CD14-positive monocyte (primary cell): ENCODE measurements around the gene FGD1. TPM values are rescaled to one million over a fixed set of nuclear protein-coding genes. Genes with fewer than 3 reads are reported as not detected.
A peak's percentile ranks its signal among the peaks of the same experiment; 100 is the strongest.

Experiments used
- DNase-seq, 3 donors: peaks; one replicate each; pipeline ENCODE4 v3.0.0-alpha.2; 2011 to 2022
- H2AFZ ChIP-seq: 2 replicates; pipeline ENCODE4 v1.6.0; 2012; ENCODE audit warnings: mild to moderate bottlenecking, low read depth, low read length, inconsistent platforms; ENCODE audit not compliant: insufficient read depth, poor library complexity, severe bottlenecking
- H3K27ac ChIP-seq, 2 donors: 1 replicate in 1 of 2; 2 replicates in 1 of 2; pipeline ENCODE4 v1.5.1; 2012 to 2013; ENCODE audit warnings: low read length in 2 of 2, control low read depth in 1 of 2, inconsistent platforms in 1 of 2, low read depth in 1 of 2, mild to moderate bottlenecking in 1 of 2
- H3K27me3 ChIP-seq, 2 donors: one replicate each; pipeline versions ENCODE4 v1.6.0 to v1.6.1; 2011 to 2013; ENCODE audit warnings: low read length in 2 of 2; ENCODE audit not compliant: control insufficient read depth in 2 of 2, insufficient read depth in 2 of 2
- H3K36me3 ChIP-seq, 2 donors: replicated peaks in 1 of 2; 1 replicate in 1 of 2; 2 replicates in 1 of 2; pipeline versions ENCODE4 v1.5.1 to v1.6.1; 2012 to 2013; ENCODE audit warnings: low read length in 2 of 2, control low read depth in 1 of 2, inconsistent platforms in 1 of 2, mild to moderate bottlenecking in 1 of 2; ENCODE audit not compliant: insufficient read depth in 2 of 2, control insufficient read depth in 1 of 2
- H3K4me1 ChIP-seq, 2 donors: 1 replicate in 1 of 2; 2 replicates in 1 of 2; pipeline versions ENCODE4 v1.5.1 to v1.6.1; 2012 to 2013; ENCODE audit warnings: low read length in 2 of 2, control low read depth in 1 of 2, inconsistent platforms in 1 of 2, mild to moderate bottlenecking in 1 of 2, moderate library complexity in 1 of 2; ENCODE audit not compliant: insufficient read depth in 2 of 2, control insufficient read depth in 1 of 2
- H3K4me2 ChIP-seq: replicated peaks from 2 replicates; pipeline ENCODE3; 2012; ENCODE audit warnings: low read length, moderate library complexity, mild to moderate bottlenecking; ENCODE audit not compliant: poor library complexity, severe bottlenecking; ENCODE audit errors: extremely low read depth
- H3K4me3 ChIP-seq, 3 experiments: fragments of 200-600 bp in 1 of 3; sonication (generic) in 1 of 3; replicated peaks in 1 of 3; 1 replicate in 2 of 3; 2 replicates in 1 of 3; pipeline ENCODE4 v1.5.1; 2011 to 2013; ENCODE audit warnings: low read length in 3 of 3, mild to moderate bottlenecking in 3 of 3, control low read depth in 2 of 3, low read depth in 2 of 3, inconsistent platforms in 1 of 3, moderate library complexity in 1 of 3
- H3K79me2 ChIP-seq: 2 replicates; pipeline ENCODE4 v1.6.0; 2012; ENCODE audit warnings: mild to moderate bottlenecking, control low read depth, inconsistent platforms, low read length, moderate library complexity; ENCODE audit not compliant: insufficient read depth
- H3K9ac ChIP-seq: 2 replicates; pipeline ENCODE4 v1.6.0; 2017; ENCODE audit warnings: low read length, mild to moderate bottlenecking; ENCODE audit not compliant: insufficient read depth, poor library complexity, severe bottlenecking
- H3K9me3 ChIP-seq, 2 donors: replicated peaks in 1 of 2; 1 replicate in 1 of 2; 2 replicates in 1 of 2; pipeline versions ENCODE4 v1.5.1 to v1.6.1; 2012 to 2013; ENCODE audit warnings: low read length in 2 of 2, control low read depth in 1 of 2; ENCODE audit not compliant: control insufficient read depth in 1 of 2, insufficient read depth in 1 of 2
- H4K20me1 ChIP-seq: 2 replicates; pipeline ENCODE4 v1.6.0; 2012; ENCODE audit warnings: mild to moderate bottlenecking, low read length, control low read depth, moderate library complexity; ENCODE audit not compliant: insufficient read depth
- H3K27ac Mint-ChIP-seq, 7 donors: one replicate each; pipeline ENCODE4 v1.8.0; 2020; ENCODE audit warnings: mild to moderate bottlenecking in 7 of 7, mixed read lengths in 7 of 7, moderate library complexity in 6 of 7, inconsistent platforms in 2 of 7
- H3K27me3 Mint-ChIP-seq, 3 donors: one replicate each; pipeline ENCODE4 v1.8.0; 2021 to 2022; ENCODE audit warnings: low read depth in 3 of 3, mild to moderate bottlenecking in 3 of 3, mixed read lengths in 3 of 3, moderate library complexity in 3 of 3, inconsistent platforms in 1 of 3
- H3K36me3 Mint-ChIP-seq, 2 donors: one replicate each; pipeline ENCODE4 v1.8.0; 2020; ENCODE audit warnings: mixed read lengths in 2 of 2, inconsistent platforms in 1 of 2, mild to moderate bottlenecking in 1 of 2
- H3K4me1 Mint-ChIP-seq: one replicate; pipeline ENCODE4 v1.8.0; 2020; ENCODE audit warnings: mild to moderate bottlenecking, mixed read lengths
- H3K4me3 Mint-ChIP-seq, 2 donors: one replicate each; pipeline ENCODE4 v1.8.0; 2020; ENCODE audit warnings: mild to moderate bottlenecking in 2 of 2, mixed read lengths in 2 of 2, moderate library complexity in 1 of 2
- H3K9me3 Mint-ChIP-seq, 7 donors: one replicate each; pipeline ENCODE4 v1.8.0; 2020 to 2022; ENCODE audit warnings: mixed read lengths in 7 of 7, mild to moderate bottlenecking in 6 of 7, moderate library complexity in 6 of 7, inconsistent platforms in 2 of 7
- WGBS: methylation state at CpG from one replicate; pipeline ENCODE4 v1.1.5; 2013; ENCODE audit warnings: missing lambda C conversion rate; ENCODE audit not compliant: insufficient coverage; 5-methylcytosine and 5-hydroxymethylcytosine counted together
- intact Hi-C, 2 donors: fragments of 100-400 bp; cut with micrococcal nuclease; formaldehyde crosslinking; loops; one replicate each; pipeline versions ENCODE4 v1.15.0 to v1.15.1; 2023
- polyA plus RNA-seq, 3 donors: library from polyadenylated mRNA; depleted of rRNA in 1 of 3; unstranded in 2 of 3; stranded (reverse) in 1 of 3; fragments of 300-500 nt in 2 of 3; fragments of >200 nt in 1 of 3; fragmentation: Illumina TruSeq in 2 of 3; gene quantifications; 1 replicate in 2 of 3; 2 replicates in 1 of 3; pipeline ENCODE4 v1.2.3, GENCODE V29; 2012 to 2021
- TF ChIP-seq, protein P1 (sequence below): fragments of 200-600 bp; IDR thresholded peaks from one replicate; pipeline ENCODE4 v1.8.0; 2022; ENCODE audit warnings: antibody characterized with exemption, mild to moderate bottlenecking

Gene FGD1
- polyA plus RNA-seq, 3 donors = 0.05 to 0.18 TPM; not detected in 1

DNA sequence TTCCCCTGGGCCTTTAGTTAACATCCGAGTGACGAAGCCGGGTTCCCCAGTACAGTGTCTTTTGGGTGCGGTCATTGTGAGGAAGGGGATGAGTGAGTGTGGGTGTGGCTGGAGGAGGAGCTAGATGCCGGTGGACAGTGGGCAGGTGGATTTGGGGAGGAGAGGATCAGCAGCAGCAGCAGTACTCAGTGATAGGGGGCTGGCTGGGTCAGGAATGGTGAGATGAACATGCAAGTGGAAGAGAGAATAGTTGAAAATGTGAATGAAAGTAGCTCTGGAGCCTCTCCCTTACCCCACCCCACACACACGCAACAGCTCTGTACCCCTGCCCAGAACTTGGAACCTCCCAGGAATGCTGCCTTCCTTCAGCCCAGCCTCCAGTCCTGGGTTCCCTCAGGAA lies 51.3 kb downstream of the FGD1 start:
- intact Hi-C loops = loop anchor here in 1 of 2 donors (5.0 kb wide), 3 partner anchors 83 to 718 kb away; partner anchors contain the start of gene PHF8
- peaks cover 12 to 17% of the 10 kb centered on the region in 2 donors for H3K4me1 ChIP-seq
- Mint-ChIP-seq H3K27me3 (peaks cover 0 to 6% (median 0%) of the 10 kb centered on the region in 3 donors), H3K4me3 (no peak overlapping the region), H3K36me3 (peaks cover 26 to 28% of the 10 kb centered on the region in 2 donors), H3K4me1 (peaks cover 14% of the 10 kb centered on the region), H3K27ac (peak overlapping the region in 1 of 7 donors; percentile 21), H3K9me3 (peaks cover 0 to 3% (median 1%) of the 10 kb centered on the region in 7 donors)
- H3K9ac ChIP-seq = no peak overlapping the region
- peaks cover 14 to 25% of the 10 kb centered on the region in 2 donors for H3K36me3 ChIP-seq
- H3K9me3 ChIP-seq = no peaks in the 10 kb centered on the region
- 100% methylated on average over 2 of the region's 6 CpGs for WGBS
- no peak overlapping the region for H3K4me2 ChIP-seq
- no peak overlapping the region for H3K4me3 ChIP-seq
- peaks cover 36% of the 10 kb centered on the region for H3K79me2 ChIP-seq
- no peak overlapping the region for H3K27ac ChIP-seq
- TF ChIP-seq, protein P1, sequence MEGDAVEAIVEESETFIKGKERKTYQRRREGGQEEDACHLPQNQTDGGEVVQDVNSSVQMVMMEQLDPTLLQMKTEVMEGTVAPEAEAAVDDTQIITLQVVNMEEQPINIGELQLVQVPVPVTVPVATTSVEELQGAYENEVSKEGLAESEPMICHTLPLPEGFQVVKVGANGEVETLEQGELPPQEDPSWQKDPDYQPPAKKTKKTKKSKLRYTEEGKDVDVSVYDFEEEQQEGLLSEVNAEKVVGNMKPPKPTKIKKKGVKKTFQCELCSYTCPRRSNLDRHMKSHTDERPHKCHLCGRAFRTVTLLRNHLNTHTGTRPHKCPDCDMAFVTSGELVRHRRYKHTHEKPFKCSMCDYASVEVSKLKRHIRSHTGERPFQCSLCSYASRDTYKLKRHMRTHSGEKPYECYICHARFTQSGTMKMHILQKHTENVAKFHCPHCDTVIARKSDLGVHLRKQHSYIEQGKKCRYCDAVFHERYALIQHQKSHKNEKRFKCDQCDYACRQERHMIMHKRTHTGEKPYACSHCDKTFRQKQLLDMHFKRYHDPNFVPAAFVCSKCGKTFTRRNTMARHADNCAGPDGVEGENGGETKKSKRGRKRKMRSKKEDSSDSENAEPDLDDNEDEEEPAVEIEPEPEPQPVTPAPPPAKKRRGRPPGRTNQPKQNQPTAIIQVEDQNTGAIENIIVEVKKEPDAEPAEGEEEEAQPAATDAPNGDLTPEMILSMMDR = no peak
- no peaks in the 10 kb centered on the region for H3K27me3 ChIP-seq
- no peaks in the 10 kb centered on the region for H4K20me1 ChIP-seq
- DNase-seq = no peak
- no peak overlapping the region for H2AFZ ChIP-seq

DNA sequence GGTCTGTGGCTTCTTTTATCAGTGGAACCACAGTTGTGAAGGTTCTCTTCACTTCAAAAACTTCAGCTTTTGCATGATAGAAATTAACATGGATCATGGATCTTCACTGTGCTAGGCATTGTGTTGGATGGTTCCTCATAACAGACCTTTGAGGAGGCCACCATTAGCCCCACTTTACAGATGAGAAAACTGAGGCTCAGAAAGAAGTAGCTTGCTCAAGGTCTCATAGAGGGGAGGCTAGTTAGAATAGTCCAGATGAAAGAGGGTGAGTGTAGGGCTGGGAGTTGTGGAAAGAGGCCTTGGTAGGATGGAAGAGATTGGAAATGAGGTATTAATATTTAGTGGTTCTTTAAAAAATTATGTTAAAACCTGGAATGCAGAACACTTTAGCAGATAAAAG lies 53.2 kb downstream of the FGD1 start:
- no peak for DNase-seq
- Histone ChIP-seq H3K4me2 (no peak overlapping the region), H3K79me2 (peaks cover 36% of the 10 kb centered on the region), H3K27ac (no peak overlapping the region), H3K27me3 (no peaks in the 10 kb centered on the region), H4K20me1 (no peaks in the 10 kb centered on the region), H2AFZ (no peak overlapping the region), H3K4me3 (no peak overlapping the region), H3K9me3 (no peaks in the 10 kb centered on the region), H3K9ac (no peak overlapping the region), H3K4me1 (peaks cover 12 to 17% of the 10 kb centered on the region in 2 donors), H3K36me3 (peaks cover 14 to 25% of the 10 kb centered on the region in 2 donors)
- Mint-ChIP-seq H3K27me3 (peaks cover 0 to 6% (median 2%) of the 10 kb centered on the region in 3 donors), H3K9me3 (peaks cover 0 to 4% (median 1%) of the 10 kb centered on the region in 7 donors), H3K4me1 (peaks cover 14% of the 10 kb centered on the region), H3K36me3 (peaks cover 26 to 28% of the 10 kb centered on the region in 2 donors), H3K27ac (no peak overlapping the region), H3K4me3 (no peak overlapping the region)
- intact Hi-C loops = loop anchor here in 1 of 2 donors (5.0 kb wide), 3 partner anchors 85 to 720 kb away; partner anchors contain the start of gene PHF8
- TF ChIP-seq, protein P1 = no peak
